ENCODE data around the gene HOMER1. TPM values are rescaled to one million over a fixed set of nuclear protein-coding genes. Genes with fewer than 3 reads are reported as not detected.
"Not testable (repeated sequence)": the region's sequence is repeated elsewhere in the genome, so short reads cannot be mapped to it uniquely, and the experiment has no call there.

Gene HOMER1
- total RNA-seq, 4 donors from 2014 or later: 11.2 to 19.5 (median 19.3) TPM

GRCh38 chr5:79397080-79397479 is 116.9 kb downstream of the HOMER1 start:
- no peak overlapping the region for H3K27ac ChIP-seq (replicated peaks in 1 of 4)

GRCh38 chr5:79396265-79396664 is 117.7 kb downstream of the HOMER1 start:
- intact Hi-C loops (cut with DNase I): no loop called here
- Histone ChIP-seq H3K36me3 (peaks cover 0 to 10% (median 4%) of the 10 kb centered on the region in 4 donors), H3K27me3 (no peaks in the 10 kb centered on the region), H3K27ac (replicated peaks in 1 of 4) (no peak overlapping the region), H3K9me3 (no peaks in the 10 kb centered on the region), H3K4me3 (no peak overlapping the region), H3K4me1 (no peaks in the 10 kb centered on the region)
- DNase-seq (ENCODE audit: extremely low spot score): no peak
- TF ChIP-seq EP300 (IDR thresholded peaks at IDR 0.05) (no peak), CTCF (IDR thresholded peaks at IDR 0.05) (no peak), POLR2A (IDR thresholded peaks at IDR 0.05; ENCODE audit: low read depth) (no peak), POLR2AphosphoS5 (IDR thresholded peaks at IDR 0.05) (no peak)

More at GRCh38 chr5:79397080-79397479, 116.9 kb downstream of the HOMER1 start:
- WGBS: 100% methylated on average over 1 of the region's 1 CpG
- intact Hi-C loops (cut with DNase I): no loop called here
- Histone ChIP-seq H3K36me3 (peaks cover 0 to 10% (median 4%) of the 10 kb centered on the region in 4 donors), H3K9me3 (no peaks in the 10 kb centered on the region), H3K4me3 (no peak overlapping the region), H3K4me1 (no peaks in the 10 kb centered on the region), H3K27me3 (no peaks in the 10 kb centered on the region)
- TF ChIP-seq CTCF (IDR thresholded peaks at IDR 0.05): no peak
- no peak for TF ChIP-seq EP300 (IDR thresholded peaks at IDR 0.05)
- DNase-seq (ENCODE audit: extremely low spot score): no peak

GRCh38 chr5:79395296-79395695 is 118.6 kb downstream of the HOMER1 start:
- intact Hi-C loops (cut with DNase I): no loop called here
- TF ChIP-seq CTCF (IDR thresholded peaks at IDR 0.05) (no peak), POLR2AphosphoS5 (IDR thresholded peaks at IDR 0.05) (no peak), POLR2A (IDR thresholded peaks at IDR 0.05; ENCODE audit: low read depth) (no peak)
- no peaks in the 10 kb centered on the region for H3K4me1 ChIP-seq
- H3K9me3 ChIP-seq: no peaks in the 10 kb centered on the region
- no peak for DNase-seq (ENCODE audit: extremely low spot score)
- peaks cover 0 to 10% (median 4%) of the 10 kb centered on the region in 4 donors for H3K36me3 ChIP-seq
- H3K27me3 ChIP-seq: no peaks in the 10 kb centered on the region
- no peak overlapping the region for H3K4me3 ChIP-seq
- H3K27ac ChIP-seq (replicated peaks in 1 of 4): no peak overlapping the region
- 72% methylated on average over 3 of the region's 3 CpGs for WGBS

- WGBS: 83% methylated on average over 2 of the region's 2 CpGs
- TF ChIP-seq CTCF (IDR thresholded peaks at IDR 0.05) (no peak), POLR2AphosphoS5 (IDR thresholded peaks at IDR 0.05) (no peak), POLR2A (IDR thresholded peaks at IDR 0.05; ENCODE audit: low read depth) (no peak), EP300 (IDR thresholded peaks at IDR 0.05) (no peak)
Measured at GRCh38 chr5:79392776-79393175, 121.2 kb downstream of the HOMER1 start.

GRCh38 chr5:79386679-79387078 is 127.3 kb downstream of the HOMER1 start:
- Histone ChIP-seq H3K9me3 (peaks cover 0 to 17% (median 8%) of the 10 kb centered on the region in 4 donors), H3K4me1 (no peaks in the 10 kb centered on the region), H3K27me3 (no peaks in the 10 kb centered on the region), H3K27ac (replicated peaks in 1 of 4) (no peak overlapping the region), H3K4me3 (no peak overlapping the region), H3K36me3 (peaks cover 0 to 2% (median 0%) of the 10 kb centered on the region in 4 donors)
- 96% methylated on average over 1 of the region's 1 CpG for WGBS
- TF ChIP-seq POLR2A (IDR thresholded peaks at IDR 0.05; ENCODE audit: low read depth) (no peak), EP300 (IDR thresholded peaks at IDR 0.05) (no peak), POLR2AphosphoS5 (IDR thresholded peaks at IDR 0.05) (no peak), CTCF (IDR thresholded peaks at IDR 0.05) (no peak)
- intact Hi-C loops (cut with DNase I): no loop called here
- DNase-seq (ENCODE audit: extremely low spot score): no peak

More at GRCh38 chr5:79392776-79393175, 121.2 kb downstream of the HOMER1 start:
- DNase-seq (ENCODE audit: extremely low spot score): no peak
- peaks cover 0 to 12% (median 4%) of the 10 kb centered on the region in 4 donors for H3K36me3 ChIP-seq
- H3K27me3 ChIP-seq: no peaks in the 10 kb centered on the region
- H3K27ac ChIP-seq (replicated peaks in 1 of 4): no peak overlapping the region
- no peaks in the 10 kb centered on the region for H3K4me1 ChIP-seq
- H3K9me3 ChIP-seq: no peaks in the 10 kb centered on the region
- H3K4me3 ChIP-seq: no peak overlapping the region
- intact Hi-C loops (cut with DNase I): no loop called here

GRCh38 chr5:79385126-79385525 is 128.8 kb downstream of the HOMER1 start:
- intact Hi-C loops (cut with DNase I); H3K27ac ChIP-seq (replicated peaks in 1 of 4); H3K27me3 ChIP-seq; H3K4me1 ChIP-seq; H3K36me3 ChIP-seq; H3K4me3 ChIP-seq; DNase-seq (ENCODE audit: extremely low spot score): not testable (repeated sequence)
- H3K9me3 ChIP-seq: peaks cover 0 to 17% (median 9%) of the 10 kb centered on the region in 4 donors

All from esophagus muscularis mucosa (tissue), 4 donors.